ENCODE measurements around the gene TULP4.

GRCh38 chr6:158337332-158337731, 25.1 kb downstream of the TULP4 start:
- TF ChIP-seq CTCF (IDR thresholded peaks at IDR 0.05) (no peak), POLR2A (IDR thresholded peaks at IDR 0.05; ENCODE audit: low read depth) (no peak), EP300 (IDR thresholded peaks at IDR 0.05) (no peak)
